Upper lobe of left lung (tissue), 4 donors: ENCODE measurements around the gene HEATR5B.

Experiments used
- EP300 ChIP-seq, 4 donors: sonication (generic); formaldehyde crosslinking; IDR thresholded peaks; one replicate each; pipeline ENCODE4 v1.5.1; 2017; ENCODE audit warnings: antibody characterized with exemption in 4 of 4, control low read depth in 2 of 4
- POLR2A ChIP-seq, 4 donors: fragments of 450-650 bp; IDR thresholded peaks; one replicate each; pipeline ENCODE4 v1.5.1; 2016 to 2017; ENCODE audit warnings: antibody characterized with exemption in 4 of 4, mild to moderate bottlenecking in 2 of 4
- POLR2AphosphoS5 ChIP-seq, 2 donors: sonication (generic); formaldehyde crosslinking; IDR thresholded peaks; one replicate each; pipeline ENCODE4 v1.5.1; 2017; ENCODE audit warnings: antibody characterized with exemption in 2 of 2
- TF ChIP-seq, protein P1 (sequence below), 6 experiments: fragments of 450-650 bp in 4 of 6; fragments of 200-600 bp in 2 of 6; sonication (generic) in 2 of 6; IDR thresholded peaks; one replicate each; pipeline ENCODE4 v1.5.1; 2016 to 2019; ENCODE audit warnings: antibody characterized with exemption in 6 of 6

DNA sequence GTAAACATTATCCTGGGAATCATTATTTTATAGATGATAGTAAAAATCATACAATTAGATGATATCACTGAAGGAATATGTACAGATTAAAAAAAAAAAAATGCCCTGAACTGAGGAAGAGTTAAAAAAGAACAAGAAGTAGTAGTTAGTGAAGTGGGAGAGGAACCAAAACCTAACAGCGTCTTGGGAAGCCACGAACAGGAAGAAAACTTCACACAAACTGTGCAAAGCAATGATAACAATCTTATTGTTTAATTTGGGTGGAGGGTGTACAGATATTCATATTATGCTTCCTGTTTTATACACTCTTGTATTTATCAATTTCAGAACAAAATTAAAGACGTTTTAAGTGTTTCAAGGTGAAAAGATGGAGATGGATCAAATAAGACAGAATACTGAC, 3.5 kb downstream of the HEATR5B start:
- TF ChIP-seq, protein P1, sequence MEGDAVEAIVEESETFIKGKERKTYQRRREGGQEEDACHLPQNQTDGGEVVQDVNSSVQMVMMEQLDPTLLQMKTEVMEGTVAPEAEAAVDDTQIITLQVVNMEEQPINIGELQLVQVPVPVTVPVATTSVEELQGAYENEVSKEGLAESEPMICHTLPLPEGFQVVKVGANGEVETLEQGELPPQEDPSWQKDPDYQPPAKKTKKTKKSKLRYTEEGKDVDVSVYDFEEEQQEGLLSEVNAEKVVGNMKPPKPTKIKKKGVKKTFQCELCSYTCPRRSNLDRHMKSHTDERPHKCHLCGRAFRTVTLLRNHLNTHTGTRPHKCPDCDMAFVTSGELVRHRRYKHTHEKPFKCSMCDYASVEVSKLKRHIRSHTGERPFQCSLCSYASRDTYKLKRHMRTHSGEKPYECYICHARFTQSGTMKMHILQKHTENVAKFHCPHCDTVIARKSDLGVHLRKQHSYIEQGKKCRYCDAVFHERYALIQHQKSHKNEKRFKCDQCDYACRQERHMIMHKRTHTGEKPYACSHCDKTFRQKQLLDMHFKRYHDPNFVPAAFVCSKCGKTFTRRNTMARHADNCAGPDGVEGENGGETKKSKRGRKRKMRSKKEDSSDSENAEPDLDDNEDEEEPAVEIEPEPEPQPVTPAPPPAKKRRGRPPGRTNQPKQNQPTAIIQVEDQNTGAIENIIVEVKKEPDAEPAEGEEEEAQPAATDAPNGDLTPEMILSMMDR (IDR thresholded peaks at IDR 0.05), result no peak
- TF ChIP-seq POLR2AphosphoS5 (IDR thresholded peaks at IDR 0.05) (no peak), POLR2A (IDR thresholded peaks at IDR 0.05) (no peak), EP300 (IDR thresholded peaks at IDR 0.05) (no peak)
